Measurements from ENCODE around the gene FBXO27. TPM values are rescaled to one million over a fixed set of nuclear protein-coding genes. Genes with fewer than 3 reads are reported as not detected.

The FBXO27 gene
- total and polyA plus RNA-seq, 2 of the 8 experiments (the other 6 are each of a cell fraction or from before 2014, with no cell fraction given): 10.9 to 25.5 TPM

DNA sequence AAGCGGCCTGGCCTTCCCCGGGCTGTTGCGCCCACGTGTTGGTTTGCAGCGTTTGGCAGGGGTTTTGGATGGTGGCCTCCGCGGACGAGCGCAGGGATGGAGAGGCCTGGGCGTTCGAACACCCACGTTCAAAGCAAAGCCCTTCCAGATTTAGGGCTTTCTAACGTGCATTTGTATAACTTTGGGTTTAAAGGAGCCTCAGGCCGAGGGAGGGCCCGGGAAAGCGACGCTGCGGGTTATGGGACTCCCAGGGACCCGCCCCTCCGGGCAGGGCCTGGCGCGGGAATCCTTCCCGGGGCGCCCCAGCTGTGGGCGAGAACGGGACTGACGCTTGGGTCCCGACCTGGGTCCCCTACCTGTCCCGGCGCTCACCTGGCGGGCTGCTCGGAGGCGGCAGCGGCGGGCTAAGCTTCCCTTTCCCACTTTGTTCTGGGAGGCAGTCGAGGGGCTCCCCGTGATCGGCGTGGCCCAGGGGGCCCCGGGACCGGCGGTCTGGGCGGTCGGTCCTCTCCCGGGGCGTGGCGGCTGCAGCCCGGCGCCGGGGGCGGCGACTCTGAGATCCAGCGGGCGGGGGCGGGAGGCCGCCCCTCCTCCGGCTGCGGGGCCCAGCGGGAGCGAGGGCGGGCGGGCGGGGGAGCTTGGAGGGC is 57.0 kb downstream of the FBXO27 start, which contains the start of gene FBXO17:
FBXO17 (minus strand) TSS at position 529 of the 647 bp plus-strand sequence. CDS start 25,423 bp downstream, outside the sequence.
- ChIA-PET POLR2A (ENCODE audit: partially characterized antibody) (interaction anchor here (0.7 to 2.1 kb wide), 8 partner anchors 10 to 150 kb away, joined by 3 to 11 read pairs (median 4); partner anchors contain the start of genes FBXO27, NFKBIB and PAK4), CTCF (ENCODE audit: partially characterized antibody) (interaction anchor here (1.0 to 4.1 kb wide), 14 partner anchors 14 to 88 kb away, joined by 3 to 32 read pairs (median 8); no protein-coding TSS in a partner anchor)
- no peak within 1 kb of the TSS for H3K4ac ChIP-seq (replicated peaks; ENCODE audit: insufficient read length, low read depth, low read length)
- peak within 1 kb of the TSS; percentile 10 for H3K56ac ChIP-seq (replicated peaks; ENCODE audit: insufficient read length, low read depth, low read length)
- WGBS, 2 experiments (ENCODE audit: extremely low coverage in 1 of 2, insufficient coverage in 1 of 2, insufficient read length in 1 of 2, insufficient replicate concordance in 2 of 2, low coverage in 1 of 2, low lambda C conversion rate in 2 of 2, missing lambda C conversion rate in 1 of 2): 2% methylated on average over 41 of the region's 63 CpGs; no CpG with 5 or more reads in 1 of the 2 experiments
- no peak within 1 kb of the TSS for H3K23ac ChIP-seq (ENCODE audit: insufficient read length)
- H3K23me2 ChIP-seq (ENCODE audit: low read depth, low read length): peaks cover 6% of the 10 kb centered on the region; the same call in 1 of the 2 replicates
- no peaks in the 10 kb centered on the region for H4K20me1 ChIP-seq (replicated peaks in 1 of 2; ENCODE audit: control insufficient read depth in 1 of 2, insufficient read depth in 2 of 2, low read length in 2 of 2)
- no peaks in the 10 kb centered on the region for H3K79me1 ChIP-seq (ENCODE audit: low read depth, low read length)
- H2BK12ac ChIP-seq (ENCODE audit: low read depth, low read length): peak within 1 kb of the TSS; percentile 98
- H4K91ac ChIP-seq (replicated peaks; ENCODE audit: insufficient read length, low read length): peak within 1 kb of the TSS; percentile 5
- peak within 1 kb of the TSS; percentile 67; the same call in 1 of the 2 replicates for H2AFZ ChIP-seq (ENCODE audit: low read length)
- peaks cover 0 to 7% (median 3%) of the 10 kb centered on the region in 4 experiments; a peak in 3 of 7 replicates for H3K4me1 ChIP-seq (replicated peaks in 1 of 4; ENCODE audit: control insufficient read depth in 3 of 4, insufficient read depth in 4 of 4, low read length in 3 of 4)
- no peak within 1 kb of the TSS for H2BK20ac ChIP-seq (ENCODE audit: low read length)
- H2BK5ac ChIP-seq (ENCODE audit: low read depth, low read length): peak within 1 kb of the TSS; percentile 90
- H2BK15ac ChIP-seq (ENCODE audit: low read length): peak within 1 kb of the TSS; percentile 61; the same call in 1 of the 2 replicates
- peak within 1 kb of the TSS; percentile 80 to 88 for H3K4me2 ChIP-seq (ENCODE audit: insufficient read depth in 1 of 2, low read depth in 2 of 2, low read length in 2 of 2)
- peak within 1 kb of the TSS; percentile 12; the same call in 1 of the 2 replicates for H3K27ac ChIP-seq (ENCODE audit: low read depth, low read length)
- H4K8ac ChIP-seq (ENCODE audit: extremely low read depth, insufficient read depth, low read length): peak within 1 kb of the TSS; percentile 54
- peak within 1 kb of the TSS; percentile 49 to 62 (median 58) for H3K9ac ChIP-seq (replicated peaks in 1 of 4; ENCODE audit: extremely low read depth in 1 of 4, low read depth in 3 of 4, low read length in 3 of 4)
- peaks cover 0 to 3% (median 0%) of the 10 kb centered on the region in 4 experiments; a peak in 2 of 8 replicates for H3K36me3 ChIP-seq (ENCODE audit: control insufficient read depth in 2 of 4, insufficient read depth in 4 of 4, low read length in 3 of 4)
- H4K5ac ChIP-seq (ENCODE audit: insufficient read length, low read depth, low read length): peak within 1 kb of the TSS; percentile 85
- H3K9me3 ChIP-seq (ENCODE audit: insufficient read depth in 2 of 2, low read depth in 1 of 2, low read length in 1 of 2): no peaks in the 10 kb centered on the region
- no peak within 1 kb of the TSS for H3K14ac ChIP-seq (ENCODE audit: insufficient read length)
- DNase-seq (ENCODE audit: low read depth in 1 of 2, low spot score in 2 of 2) (peak in 1 of 2 experiments; percentile 84), FAIRE-seq (no peak)
- peak within 1 kb of the TSS; percentile 48 to 82 (median 74) for H3K4me3 ChIP-seq (ENCODE audit: extremely low read depth in 1 of 4, insufficient read depth in 2 of 4, low read depth in 3 of 4, low read length in 4 of 4)
- H3K79me2 ChIP-seq (ENCODE audit: control insufficient read depth in 1 of 2, insufficient read depth in 2 of 2, low read length in 2 of 2): peaks cover 0 to 4% of the 10 kb centered on the region in 2 experiments; a peak in 1 of 4 replicates
- no peak within 1 kb of the TSS for H2AK5ac ChIP-seq (ENCODE audit: low read depth, low read length)
- no peak within 1 kb of the TSS for H2BK120ac ChIP-seq (replicated peaks; ENCODE audit: low read depth, low read length)
- H3K18ac ChIP-seq (ENCODE audit: extremely low read depth, low read length): peak within 1 kb of the TSS; percentile 94
- 0 out of 7 replicates have a peak, but pooled peaks cover 0 to 3% (median 0%) of the 10 kb centered on the region in 4 experiments for H3K27me3 ChIP-seq (replicated peaks in 1 of 4; ENCODE audit: control insufficient read depth in 3 of 4, extremely low read depth in 1 of 4, insufficient read depth in 3 of 4, low read length in 3 of 4)
- TF ChIP-seq RNF2 (IDR thresholded peaks at IDR 0.05; ENCODE audit: borderline replicate concordance, low read depth, low read length, missing control alignments, poor library complexity, severe bottlenecking) (no peak), TCF12 (IDR thresholded peaks at IDR 0.05; ENCODE audit: low read depth, low read length) (no peak), CTBP2 (IDR thresholded peaks at IDR 0.05; ENCODE audit: borderline replicate concordance, insufficient read depth, insufficient read length, low read length) (no peak), PHF8 (conservative IDR thresholded peaks at IDR 0.05; ENCODE audit: low read depth, low read length) (peak; percentile 63; the same call in 1 of the 2 replicates), SAP30 (IDR thresholded peaks at IDR 0.05; ENCODE audit: insufficient read depth, insufficient replicate concordance, low read length) (peak; percentile 79), KDM4A (IDR thresholded peaks at IDR 0.05; ENCODE audit: low read depth, low read length, severe bottlenecking) (peak; percentile 42), ZNF274 (IDR thresholded peaks at IDR 0.05; ENCODE audit: borderline replicate concordance, extremely low read depth, low read length) (no peak)
- TF ChIP-seq, protein P1, sequence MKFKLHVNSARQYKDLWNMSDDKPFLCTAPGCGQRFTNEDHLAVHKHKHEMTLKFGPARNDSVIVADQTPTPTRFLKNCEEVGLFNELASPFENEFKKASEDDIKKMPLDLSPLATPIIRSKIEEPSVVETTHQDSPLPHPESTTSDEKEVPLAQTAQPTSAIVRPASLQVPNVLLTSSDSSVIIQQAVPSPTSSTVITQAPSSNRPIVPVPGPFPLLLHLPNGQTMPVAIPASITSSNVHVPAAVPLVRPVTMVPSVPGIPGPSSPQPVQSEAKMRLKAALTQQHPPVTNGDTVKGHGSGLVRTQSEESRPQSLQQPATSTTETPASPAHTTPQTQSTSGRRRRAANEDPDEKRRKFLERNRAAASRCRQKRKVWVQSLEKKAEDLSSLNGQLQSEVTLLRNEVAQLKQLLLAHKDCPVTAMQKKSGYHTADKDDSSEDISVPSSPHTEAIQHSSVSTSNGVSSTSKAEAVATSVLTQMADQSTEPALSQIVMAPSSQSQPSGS (IDR thresholded peaks at IDR 0.05; ENCODE audit: low read length): no peak

All from H1 (cell line).